Progenitor cell of endocrine pancreas (in vitro differentiated cells): ENCODE measurements around the gene TMEM50B. TPM values are rescaled to one million over a fixed set of nuclear protein-coding genes. Genes with fewer than 3 reads are reported as not detected.
"Not testable (repeated sequence)": the region's sequence is repeated elsewhere in the genome, so short reads cannot be mapped to it uniquely, and the experiment has no call there.

Experiments used
- DNase-seq: peaks from one replicate; pipeline ENCODE4 v3.0.0; 2021; ENCODE audit warnings: low spot score; ENCODE audit not compliant: unreplicated experiment
- H3K27ac Mint-ChIP-seq: 2 replicates; pipeline ENCODE4 v1.8.0; 2021; ENCODE audit warnings: mild to moderate bottlenecking, moderate library complexity, mixed read lengths
- H3K27me3 Mint-ChIP-seq: 2 replicates; pipeline ENCODE4 v1.8.0; 2021; ENCODE audit warnings: mixed read lengths
- H3K36me3 Mint-ChIP-seq: 2 replicates; pipeline ENCODE4 v1.8.0; 2022; ENCODE audit warnings: mixed read lengths; ENCODE audit not compliant: insufficient read depth
- H3K4me1 Mint-ChIP-seq: 2 replicates; pipeline ENCODE4 v1.8.0; 2021; ENCODE audit warnings: low read depth, mixed read lengths
- H3K4me3 Mint-ChIP-seq: 2 replicates; pipeline ENCODE4 v1.8.0; 2021; ENCODE audit warnings: low read depth, mild to moderate bottlenecking, moderate library complexity, mixed read lengths
- H3K9me3 Mint-ChIP-seq: 2 replicates; pipeline ENCODE4 v1.8.0; 2021; ENCODE audit warnings: low read depth, mixed read lengths
- CTCF ChIP-seq: fragments of 200-600 bp; sonication (generic); IDR thresholded peaks from one replicate; pipeline ENCODE4 v1.5.0; 2021; ENCODE audit warnings: antibody characterized with exemption, mild to moderate bottlenecking; ENCODE audit not compliant: unreplicated experiment
- total RNA-seq: library from RNA; stranded (reverse); gene quantifications from 2 replicates; pipeline ENCODE4 v1.2.1, GENCODE V29; 2021

Gene TMEM50B
- total RNA-seq, 1 donor from 2014 or later: 39.4 TPM

GRCh38 chr21:33458861-33459260 is 20.9 kb downstream of the TMEM50B start:
- Mint-ChIP-seq H3K4me1 (no peaks in the 10 kb centered on the region), H3K4me3 (no peak overlapping the region), H3K36me3 (peaks cover 3% of the 10 kb centered on the region), H3K27me3 (no peaks in the 10 kb centered on the region), H3K9me3 (no peaks in the 10 kb centered on the region), H3K27ac (no peak overlapping the region)
- TF ChIP-seq CTCF: no peak
- no peak for DNase-seq

GRCh38 chr21:33455686-33456446 is 23.9 kb downstream of the TMEM50B start:
- DNase-seq: no peak
- no peak for TF ChIP-seq CTCF
- Mint-ChIP-seq H3K27ac (no peak overlapping the region), H3K36me3 (peaks cover 4% of the 10 kb centered on the region), H3K4me1 (no peaks in the 10 kb centered on the region), H3K27me3 (no peaks in the 10 kb centered on the region), H3K9me3 (no peaks in the 10 kb centered on the region), H3K4me3 (no peak overlapping the region)

GRCh38 chr21:33452362-33452761 is 27.4 kb downstream of the TMEM50B start:
- H3K9me3 Mint-ChIP-seq: no peaks in the 10 kb centered on the region
- no peaks in the 10 kb centered on the region for H3K27me3 Mint-ChIP-seq
- H3K4me3 Mint-ChIP-seq: no peak overlapping the region
- no peak for TF ChIP-seq CTCF
- peaks cover 5% of the 10 kb centered on the region for H3K36me3 Mint-ChIP-seq
- DNase-seq: no peak
- no peak overlapping the region for H3K27ac Mint-ChIP-seq
- no peaks in the 10 kb centered on the region for H3K4me1 Mint-ChIP-seq

- Mint-ChIP-seq H3K4me1 (no peaks in the 10 kb centered on the region), H3K27me3 (no peaks in the 10 kb centered on the region), H3K36me3 (peaks cover 5% of the 10 kb centered on the region), H3K4me3 (no peak overlapping the region), H3K9me3 (no peaks in the 10 kb centered on the region), H3K27ac (no peak overlapping the region)
- no peak for TF ChIP-seq CTCF
- no peak for DNase-seq
Measured at GRCh38 chr21:33451634-33452071, 28.1 kb downstream of the TMEM50B start.

GRCh38 chr21:33449616-33450015 is 30.2 kb downstream of the TMEM50B start:
- DNase-seq: no peak
- no peak overlapping the region for H3K27ac Mint-ChIP-seq
- no peak overlapping the region for H3K4me3 Mint-ChIP-seq
- H3K9me3 Mint-ChIP-seq: no peaks in the 10 kb centered on the region
- H3K27me3 Mint-ChIP-seq: no peaks in the 10 kb centered on the region
- TF ChIP-seq CTCF: no peak
- H3K36me3 Mint-ChIP-seq: peaks cover 5% of the 10 kb centered on the region
- no peaks in the 10 kb centered on the region for H3K4me1 Mint-ChIP-seq

GRCh38 chr21:33446620-33447019 is 33.2 kb downstream of the TMEM50B start:
- not testable (repeated sequence) for DNase-seq, H3K27ac Mint-ChIP-seq, H3K27me3 Mint-ChIP-seq, H3K36me3 Mint-ChIP-seq, H3K4me1 Mint-ChIP-seq, H3K4me3 Mint-ChIP-seq, H3K9me3 Mint-ChIP-seq
